ENCODE data around the gene RBM4. TPM values are rescaled to one million over a fixed set of nuclear protein-coding genes. Genes with fewer than 3 reads are reported as not detected.
A peak's percentile ranks its signal among the peaks of the same experiment; 100 is the strongest.

RBM4 gene
- polyA plus RNA-seq, 3 donors = 112 to 153 (median 153) TPM

- Histone ChIP-seq H3K9ac (ENCODE audit: insufficient read depth, low read length, poor library complexity, severe bottlenecking) (peak within 1 kb of the TSS; percentile 76), H2AFZ (ENCODE audit: insufficient read depth, low read depth, low read length, poor library complexity, severe bottlenecking) (peak within 1 kb of the TSS; percentile 96), H4K20me1 (ENCODE audit: insufficient read depth, low read length) (no peaks in the 10 kb centered on the region), H3K9me3 (replicated peaks in 1 of 2; ENCODE audit: control insufficient read depth in 1 of 2, insufficient read depth in 1 of 2, low read length in 2 of 2) (no peaks in the 10 kb centered on the region), H3K27ac (ENCODE audit: low read depth in 1 of 2, low read length in 2 of 2) (peak within 1 kb of the TSS; percentile 63 to 84), H3K4me1 (ENCODE audit: control insufficient read depth in 1 of 2, insufficient read depth in 2 of 2, low read length in 2 of 2) (peaks cover 14 to 35% of the 10 kb centered on the region in 2 donors), H3K27me3 (ENCODE audit: control insufficient read depth in 2 of 2, insufficient read depth in 2 of 2, low read length in 2 of 2) (no peaks in the 10 kb centered on the region), H3K4me3 (replicated peaks in 1 of 3; ENCODE audit: low read depth in 2 of 3, low read length in 3 of 3) (peak within 1 kb of the TSS; percentile 64 to 84 (median 81)), H3K36me3 (replicated peaks in 1 of 2; ENCODE audit: control insufficient read depth in 1 of 2, insufficient read depth in 2 of 2, low read length in 2 of 2) (no peaks in the 10 kb centered on the region), H3K79me2 (ENCODE audit: insufficient read depth, low read length) (peaks cover 13% of the 10 kb centered on the region), H3K4me2 (replicated peaks; ENCODE audit: extremely low read depth, low read length, poor library complexity, severe bottlenecking) (peak within 1 kb of the TSS; percentile 88)
- WGBS (ENCODE audit: insufficient coverage) = 19% methylated on average over 68 of the region's 68 CpGs
- Mint-ChIP-seq H3K27ac (peak within 1 kb of the TSS; percentile 95 to 99 (median 98)), H3K27me3 (ENCODE audit: low read depth in 3 of 3) (peaks cover 0 to 1% (median 0%) of the 10 kb centered on the region in 3 donors), H3K4me3 (peak within 1 kb of the TSS; percentile 97 to 100), H3K9me3 (no peaks in the 10 kb centered on the region), H3K4me1 (peaks cover 26% of the 10 kb centered on the region), H3K36me3 (peaks cover 4 to 13% of the 10 kb centered on the region in 2 donors)
- TF ChIP-seq, protein P1, sequence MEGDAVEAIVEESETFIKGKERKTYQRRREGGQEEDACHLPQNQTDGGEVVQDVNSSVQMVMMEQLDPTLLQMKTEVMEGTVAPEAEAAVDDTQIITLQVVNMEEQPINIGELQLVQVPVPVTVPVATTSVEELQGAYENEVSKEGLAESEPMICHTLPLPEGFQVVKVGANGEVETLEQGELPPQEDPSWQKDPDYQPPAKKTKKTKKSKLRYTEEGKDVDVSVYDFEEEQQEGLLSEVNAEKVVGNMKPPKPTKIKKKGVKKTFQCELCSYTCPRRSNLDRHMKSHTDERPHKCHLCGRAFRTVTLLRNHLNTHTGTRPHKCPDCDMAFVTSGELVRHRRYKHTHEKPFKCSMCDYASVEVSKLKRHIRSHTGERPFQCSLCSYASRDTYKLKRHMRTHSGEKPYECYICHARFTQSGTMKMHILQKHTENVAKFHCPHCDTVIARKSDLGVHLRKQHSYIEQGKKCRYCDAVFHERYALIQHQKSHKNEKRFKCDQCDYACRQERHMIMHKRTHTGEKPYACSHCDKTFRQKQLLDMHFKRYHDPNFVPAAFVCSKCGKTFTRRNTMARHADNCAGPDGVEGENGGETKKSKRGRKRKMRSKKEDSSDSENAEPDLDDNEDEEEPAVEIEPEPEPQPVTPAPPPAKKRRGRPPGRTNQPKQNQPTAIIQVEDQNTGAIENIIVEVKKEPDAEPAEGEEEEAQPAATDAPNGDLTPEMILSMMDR (IDR thresholded peaks at IDR 0.05) = peak; percentile 84
- intact Hi-C loops (cut with micrococcal nuclease) = loop anchor here (2.0 to 5.0 kb wide), 2 partner anchors 24 to 85 kb away; partner anchors contain the start of genes RBM14 (in 2 of the 2) and RBM4B (in 1 of the 2)
- DNase-seq = peak; percentile 96 to 98 (median 96)
These were observed 45.8 kb upstream of the RBM4 start, which contains the start of the genes CCDC87 and CCS for GRCh38 chr11:66592457-66593302. CCDC87 (minus strand) TSS chr11:66593063; CDS start chr11:66593015, 48 bp downstream. CCS (plus strand) TSS chr11:66593185; CDS start chr11:66593262, 77 bp downstream.

GRCh38 chr11:66593303-66593635 lies 45.2 kb upstream of the RBM4 start:
- intact Hi-C loops (cut with micrococcal nuclease) = loop anchor here (2.0 to 5.0 kb wide), 2 partner anchors 24 to 84 kb away; partner anchors contain the start of genes RBM14 (in 2 of the 2) and RBM4B (in 1 of the 2)
- peak overlapping the region; percentile 95 to 99 (median 98) for H3K27ac Mint-ChIP-seq
- DNase-seq = peak in 1 of 3 donors; percentile 20
- H3K9me3 Mint-ChIP-seq = no peaks in the 10 kb centered on the region
- TF ChIP-seq, protein P1 (IDR thresholded peaks at IDR 0.05) = no peak
- peaks cover 13% of the 10 kb centered on the region for H3K79me2 ChIP-seq (ENCODE audit: insufficient read depth, low read length)
- H3K4me2 ChIP-seq (replicated peaks; ENCODE audit: extremely low read depth, low read length, poor library complexity, severe bottlenecking) = peak overlapping the region; percentile 88
- H4K20me1 ChIP-seq (ENCODE audit: insufficient read depth, low read length) = no peaks in the 10 kb centered on the region
- peak overlapping the region; percentile 97 to 100 for H3K4me3 Mint-ChIP-seq
- H3K27me3 ChIP-seq (ENCODE audit: control insufficient read depth in 2 of 2, insufficient read depth in 2 of 2, low read length in 2 of 2) = no peaks in the 10 kb centered on the region
- peak overlapping the region; percentile 64 to 84 (median 81) for H3K4me3 ChIP-seq (replicated peaks in 1 of 3; ENCODE audit: low read depth in 2 of 3, low read length in 3 of 3)
- H3K36me3 ChIP-seq (replicated peaks in 1 of 2; ENCODE audit: control insufficient read depth in 1 of 2, insufficient read depth in 2 of 2, low read length in 2 of 2) = no peaks in the 10 kb centered on the region
- H3K4me1 ChIP-seq (ENCODE audit: control insufficient read depth in 1 of 2, insufficient read depth in 2 of 2, low read length in 2 of 2) = peaks cover 14 to 35% of the 10 kb centered on the region in 2 donors
- 7% methylated on average over 12 of the region's 12 CpGs for WGBS (ENCODE audit: insufficient coverage)
- peaks cover 4 to 13% of the 10 kb centered on the region in 2 donors for H3K36me3 Mint-ChIP-seq
- peak overlapping the region; percentile 63 to 84 for H3K27ac ChIP-seq (ENCODE audit: low read depth in 1 of 2, low read length in 2 of 2)
- H3K4me1 Mint-ChIP-seq = peaks cover 26% of the 10 kb centered on the region
- peak overlapping the region; percentile 76 for H3K9ac ChIP-seq (ENCODE audit: insufficient read depth, low read length, poor library complexity, severe bottlenecking)
- peaks cover 0 to 1% (median 0%) of the 10 kb centered on the region in 3 donors for H3K27me3 Mint-ChIP-seq (ENCODE audit: low read depth in 3 of 3)
- no peaks in the 10 kb centered on the region for H3K9me3 ChIP-seq (replicated peaks in 1 of 2; ENCODE audit: control insufficient read depth in 1 of 2, insufficient read depth in 1 of 2, low read length in 2 of 2)
- peak overlapping the region; percentile 96 for H2AFZ ChIP-seq (ENCODE audit: insufficient read depth, low read depth, low read length, poor library complexity, severe bottlenecking)

All from CD14-positive monocyte (primary cell).